Coronary artery (tissue), 2 donors: ENCODE measurements around the gene MEGF11.

ENCODE experiments used
- DNase-seq: peaks from one replicate; pipeline ENCODE4 v3.0.0-alpha.2; 2017; ENCODE audit warnings: low spot score
- H3K27ac ChIP-seq, 2 donors: fragments of 200-600 bp; sonication (generic); one replicate each; pipeline ENCODE4 v1.5.1; 2016 to 2019
- H3K4me3 ChIP-seq: fragments of 200-600 bp; sonication (generic); 2 replicates; pipeline ENCODE4 v1.5.1; 2016; ENCODE audit warnings: mild to moderate bottlenecking, moderate library complexity
- TF ChIP-seq, protein P1 (sequence below): fragments of 200-600 bp; sonication (generic); IDR thresholded peaks from one replicate; pipeline ENCODE4 v1.5.1; 2019; ENCODE audit warnings: antibody characterized with exemption

The MEGF11 gene

DNA sequence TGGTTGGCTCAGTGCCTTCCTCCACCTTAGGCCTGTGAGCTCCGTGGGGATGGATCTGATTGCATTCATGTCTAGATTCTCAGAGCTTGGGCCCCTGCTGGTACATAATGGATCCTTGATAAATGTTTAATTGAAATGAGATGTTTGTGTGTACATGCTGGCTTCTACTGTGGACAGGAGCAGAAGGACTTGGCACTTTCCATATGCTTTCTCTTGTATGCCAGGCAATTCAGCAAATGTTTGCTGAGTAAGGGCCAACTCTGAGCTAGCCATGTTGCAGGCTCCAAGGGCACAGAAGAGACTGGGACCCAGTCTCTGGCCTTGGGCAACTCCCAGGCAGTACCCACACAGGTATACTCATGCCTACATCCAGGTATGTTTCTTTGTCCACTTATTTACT is 317.3 kb downstream of the MEGF11 start:
- Histone ChIP-seq H3K4me3 (no peak overlapping the region), H3K27ac (no peak overlapping the region)
- no peak for DNase-seq
- TF ChIP-seq, protein P1, sequence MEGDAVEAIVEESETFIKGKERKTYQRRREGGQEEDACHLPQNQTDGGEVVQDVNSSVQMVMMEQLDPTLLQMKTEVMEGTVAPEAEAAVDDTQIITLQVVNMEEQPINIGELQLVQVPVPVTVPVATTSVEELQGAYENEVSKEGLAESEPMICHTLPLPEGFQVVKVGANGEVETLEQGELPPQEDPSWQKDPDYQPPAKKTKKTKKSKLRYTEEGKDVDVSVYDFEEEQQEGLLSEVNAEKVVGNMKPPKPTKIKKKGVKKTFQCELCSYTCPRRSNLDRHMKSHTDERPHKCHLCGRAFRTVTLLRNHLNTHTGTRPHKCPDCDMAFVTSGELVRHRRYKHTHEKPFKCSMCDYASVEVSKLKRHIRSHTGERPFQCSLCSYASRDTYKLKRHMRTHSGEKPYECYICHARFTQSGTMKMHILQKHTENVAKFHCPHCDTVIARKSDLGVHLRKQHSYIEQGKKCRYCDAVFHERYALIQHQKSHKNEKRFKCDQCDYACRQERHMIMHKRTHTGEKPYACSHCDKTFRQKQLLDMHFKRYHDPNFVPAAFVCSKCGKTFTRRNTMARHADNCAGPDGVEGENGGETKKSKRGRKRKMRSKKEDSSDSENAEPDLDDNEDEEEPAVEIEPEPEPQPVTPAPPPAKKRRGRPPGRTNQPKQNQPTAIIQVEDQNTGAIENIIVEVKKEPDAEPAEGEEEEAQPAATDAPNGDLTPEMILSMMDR = no peak

DNA sequence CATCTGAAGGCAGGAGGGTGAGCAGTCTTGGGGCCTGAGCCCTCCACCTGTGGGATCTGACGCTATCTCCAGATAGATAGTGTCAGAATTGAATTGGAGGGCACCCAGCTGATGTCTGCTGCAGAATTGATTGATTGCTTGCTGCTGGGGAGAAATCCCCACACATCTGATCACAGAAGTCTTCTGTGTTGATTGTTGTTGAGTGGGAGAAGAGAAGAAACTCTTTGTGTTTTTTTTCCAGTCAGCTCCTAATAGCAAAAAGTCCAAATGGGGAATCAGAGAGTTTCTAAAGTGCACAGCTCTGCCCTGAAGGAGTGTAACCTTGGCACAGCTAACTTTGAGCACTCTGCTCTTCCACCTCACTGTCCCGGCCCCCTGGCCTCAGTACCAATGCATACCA is 318.2 kb downstream of the MEGF11 start:
- TF ChIP-seq, protein P1 = no peak
- Histone ChIP-seq H3K27ac (no peak overlapping the region), H3K4me3 (no peak overlapping the region)
- no peak for DNase-seq

DNA sequence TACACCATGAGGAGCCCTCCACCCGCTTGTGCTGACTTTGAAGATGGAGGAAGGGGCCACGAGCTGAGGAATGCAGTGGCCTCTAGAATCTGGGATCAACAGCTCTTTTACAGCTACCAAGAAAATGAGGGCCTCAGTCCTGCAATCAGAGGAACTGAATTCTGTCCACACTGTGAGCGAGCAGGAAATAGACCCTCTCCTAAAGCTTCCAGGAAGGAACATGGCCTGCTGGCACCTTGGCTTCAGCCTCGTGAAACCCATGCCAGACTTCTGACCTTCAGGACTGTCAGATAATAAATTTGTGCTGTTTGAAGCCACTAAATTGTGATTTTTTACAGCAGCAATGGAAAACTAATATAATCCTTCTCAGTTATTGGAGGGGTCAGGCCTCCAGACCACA is 322.3 kb downstream of the MEGF11 start:
- no peak for DNase-seq
- Histone ChIP-seq H3K27ac (no peak overlapping the region), H3K4me3 (no peak overlapping the region)
- TF ChIP-seq, protein P1 = no peak

DNA sequence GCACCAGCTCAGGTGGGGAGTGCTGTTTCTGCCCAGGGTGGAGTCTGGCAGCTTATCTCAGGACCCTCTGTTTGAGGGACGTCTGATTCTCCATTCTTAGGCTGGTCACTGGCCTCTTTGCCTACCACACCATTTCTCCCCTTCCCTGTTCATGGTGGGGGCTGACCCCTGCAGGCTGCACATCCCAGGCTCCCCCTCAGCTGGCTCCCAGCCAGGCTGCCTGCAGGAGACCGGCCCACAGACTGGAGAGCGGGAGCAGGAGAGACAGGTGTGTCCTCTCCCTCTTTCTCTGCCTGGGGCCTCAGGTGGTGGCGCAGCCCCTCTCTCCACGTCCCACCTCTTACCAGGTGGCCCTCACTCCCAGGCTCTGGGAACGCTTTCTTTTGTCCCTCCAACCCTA is 323.4 kb downstream of the MEGF11 start:
- Histone ChIP-seq H3K4me3 (no peak overlapping the region), H3K27ac (no peak overlapping the region)
- no peak for DNase-seq
- TF ChIP-seq, protein P1 = no peak

DNA sequence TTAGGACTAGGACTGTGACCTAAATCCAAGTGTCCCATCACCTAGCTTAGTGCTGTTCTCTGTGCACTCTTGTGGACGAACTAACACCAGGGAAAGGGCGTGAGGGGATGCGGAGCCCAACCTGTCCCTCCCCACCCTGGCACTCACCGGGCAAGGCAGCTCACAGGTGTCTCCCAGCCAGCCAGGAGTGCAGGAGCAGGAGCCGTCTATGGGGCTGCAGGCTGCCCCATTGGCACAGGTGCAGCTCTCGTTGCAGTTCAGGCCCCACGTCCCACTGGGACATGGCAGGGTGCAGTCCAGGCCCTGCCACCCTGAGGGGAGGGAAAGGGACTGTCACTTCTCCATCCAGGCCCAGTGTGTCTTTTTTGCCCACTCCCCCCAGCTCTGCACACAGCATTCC is 324.0 kb downstream of the MEGF11 start:
- Histone ChIP-seq H3K4me3 (no peak overlapping the region), H3K27ac (no peak overlapping the region)
- TF ChIP-seq, protein P1 = no peak
- DNase-seq = no peak

DNA sequence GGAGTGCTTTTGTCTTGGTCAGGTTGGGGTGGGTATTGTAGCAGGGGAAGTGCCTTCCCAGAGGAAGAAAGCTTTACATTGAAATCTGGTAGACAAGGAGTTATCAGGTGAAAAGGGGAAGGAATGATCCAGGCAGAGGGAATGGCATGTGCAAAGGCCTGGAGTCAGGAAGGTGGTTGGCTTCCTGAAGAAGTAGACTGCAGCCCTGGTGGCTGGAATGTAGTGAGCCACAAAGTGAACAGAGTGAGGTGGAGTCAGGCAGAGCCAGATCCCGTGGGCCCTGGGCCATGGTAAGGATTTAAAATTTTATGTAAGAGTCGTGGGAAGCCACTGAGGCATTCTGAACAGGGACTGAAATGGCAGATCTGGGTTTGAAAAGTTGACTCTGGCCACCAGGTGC is 326.0 kb downstream of the MEGF11 start:
- no peak for DNase-seq
- Histone ChIP-seq H3K4me3 (no peak overlapping the region), H3K27ac (no peak overlapping the region)
- TF ChIP-seq, protein P1 = no peak

DNA sequence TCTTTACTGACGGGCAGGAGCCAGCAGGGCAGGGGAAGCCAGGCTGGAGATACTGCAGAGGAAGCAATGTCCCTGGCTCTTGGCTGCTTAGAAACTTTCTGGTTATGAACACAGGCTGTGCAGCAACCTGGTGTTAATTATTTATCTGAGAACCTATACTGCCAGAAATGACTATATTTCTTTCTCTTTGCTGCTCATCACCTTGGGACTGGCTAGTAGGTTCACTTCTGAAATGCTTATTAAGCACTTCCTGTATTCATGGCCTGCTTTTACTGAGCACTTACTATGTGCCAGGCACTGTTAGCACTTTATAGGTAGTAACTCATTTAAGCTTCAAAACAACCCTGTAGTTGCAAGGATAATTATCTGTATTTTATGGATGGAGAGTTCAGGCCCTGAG is 326.7 kb downstream of the MEGF11 start:
- TF ChIP-seq, protein P1 = no peak
- H3K4me3 ChIP-seq = no peak overlapping the region
- H3K27ac ChIP-seq = no peak overlapping the region
- no peak for DNase-seq
